ENCODE measurements around the gene MVB12B. TPM values are rescaled to one million over a fixed set of nuclear protein-coding genes. Genes with fewer than 3 reads are reported as not detected.

Gene MVB12B
- total RNA-seq, 4 donors from 2014 or later, result 15.7 to 27.3 (median 22.7) TPM

DNA sequence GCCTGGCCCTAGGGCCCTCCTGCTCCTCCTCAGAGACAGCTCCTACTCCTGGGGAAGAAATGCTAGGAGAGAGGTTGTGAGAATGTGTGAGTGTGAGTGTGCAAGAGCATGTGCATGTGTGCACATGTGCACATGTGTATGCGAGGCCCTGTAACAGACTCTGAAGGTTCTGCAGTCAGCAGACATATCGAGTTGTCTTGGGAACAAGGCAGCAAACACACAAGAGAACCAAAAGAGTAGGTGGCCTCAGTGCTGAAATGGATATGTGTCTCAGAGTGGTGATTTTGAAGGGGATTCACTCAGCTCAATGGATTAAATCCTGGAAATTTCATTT is 50.5 kb downstream of the MVB12B start:
- TF ChIP-seq POLR2AphosphoS5 (IDR thresholded peaks at IDR 0.05), result no peak
- 68 to 80% methylated on average over 1 to 2 of the region's 2 CpGs for WGBS, 2 donors (ENCODE audit: low coverage in 1 of 2)
- peak overlapping the region; percentile 45 to 71 (median 62) for H3K27ac ChIP-seq
- H3K36me3 ChIP-seq, result no peaks in the 10 kb centered on the region
- in situ Hi-C loops (cut with MboI; ENCODE audit: low pct_ligation_motif_present in 1 of 4, low pct_unique_long_range_greater_than_20kb in 1 of 4, low sequenced_read_pairs in 3 of 4) (loop anchor here in 1 of 4 donors (25.0 kb wide), 1 partner anchor 965 kb away; no protein-coding TSS in a partner anchor), intact Hi-C loops (cut with DNase I; ENCODE audit: low total_unique reads) (no loop called here)
- no peaks in the 10 kb centered on the region for H3K9me3 ChIP-seq
- H3K27me3 ChIP-seq, result no peaks in the 10 kb centered on the region
- peaks cover 7 to 35% (median 17%) of the 10 kb centered on the region in 4 donors for H3K4me1 ChIP-seq
- DNase-seq, result no peak
- no peak overlapping the region for H3K4me3 ChIP-seq

GRCh38 chr9:126377536-126377935 is 50.9 kb downstream of the MVB12B start:
- in situ Hi-C loops (cut with MboI; ENCODE audit: low pct_ligation_motif_present in 1 of 4, low pct_unique_long_range_greater_than_20kb in 1 of 4, low sequenced_read_pairs in 3 of 4) (loop anchor here in 1 of 4 donors (25.0 kb wide), 1 partner anchor 965 kb away; no protein-coding TSS in a partner anchor), intact Hi-C loops (cut with DNase I; ENCODE audit: low total_unique reads) (no loop called here)
- no peak for TF ChIP-seq POLR2AphosphoS5 (IDR thresholded peaks at IDR 0.05)
- TF ChIP-seq CTCF (IDR thresholded peaks at IDR 0.05), result no peak
- TF ChIP-seq EP300 (IDR thresholded peaks at IDR 0.05; ENCODE audit: low read depth), result no peak
- DNase-seq, result no peak
- H3K9me3 ChIP-seq, result no peaks in the 10 kb centered on the region
- no peak overlapping the region for H3K4me3 ChIP-seq
- H3K36me3 ChIP-seq, result no peaks in the 10 kb centered on the region
- peaks cover 7 to 35% (median 17%) of the 10 kb centered on the region in 4 donors for H3K4me1 ChIP-seq
- H3K27ac ChIP-seq, result no peak overlapping the region
- H3K27me3 ChIP-seq, result no peaks in the 10 kb centered on the region
- whole genome bisulfite sequencing, 2 donors (ENCODE audit: low coverage in 1 of 2), result 75% methylated on average over 9 of the region's 9 CpGs; no CpG with 5 or more reads in 1 of the 2 donors

- no peak overlapping the region for H3K4me3 ChIP-seq
- intact Hi-C loops (cut with DNase I; ENCODE audit: low total_unique reads), result no loop called here
- no peak overlapping the region for H3K27ac ChIP-seq
- no peaks in the 10 kb centered on the region for H3K36me3 ChIP-seq
- peaks cover 7 to 35% (median 17%) of the 10 kb centered on the region in 4 donors for H3K4me1 ChIP-seq
- no peaks in the 10 kb centered on the region for H3K27me3 ChIP-seq
- TF ChIP-seq POLR2AphosphoS5 (IDR thresholded peaks at IDR 0.05) (no peak), POLR2A (IDR thresholded peaks at IDR 0.05) (no peak), CTCF (IDR thresholded peaks at IDR 0.05) (no peak), EP300 (IDR thresholded peaks at IDR 0.05; ENCODE audit: low read depth) (no peak)
- H3K9me3 ChIP-seq, result no peaks in the 10 kb centered on the region
- in situ Hi-C loops (cut with MboI; ENCODE audit: low pct_ligation_motif_present in 1 of 4, low pct_unique_long_range_greater_than_20kb in 1 of 4, low sequenced_read_pairs in 3 of 4), result loop anchor here in 1 of 4 donors (25.0 kb wide), 1 partner anchor 966 kb away; no protein-coding TSS in a partner anchor
- peak; percentile 1 for DNase-seq
- WGBS, 2 donors (ENCODE audit: low coverage in 1 of 2), result 89 to 96% methylated on average over 4 to 7 of the region's 7 CpGs
Observed at GRCh38 chr9:126378761-126379160, 52.1 kb downstream of the MVB12B start.

DNA sequence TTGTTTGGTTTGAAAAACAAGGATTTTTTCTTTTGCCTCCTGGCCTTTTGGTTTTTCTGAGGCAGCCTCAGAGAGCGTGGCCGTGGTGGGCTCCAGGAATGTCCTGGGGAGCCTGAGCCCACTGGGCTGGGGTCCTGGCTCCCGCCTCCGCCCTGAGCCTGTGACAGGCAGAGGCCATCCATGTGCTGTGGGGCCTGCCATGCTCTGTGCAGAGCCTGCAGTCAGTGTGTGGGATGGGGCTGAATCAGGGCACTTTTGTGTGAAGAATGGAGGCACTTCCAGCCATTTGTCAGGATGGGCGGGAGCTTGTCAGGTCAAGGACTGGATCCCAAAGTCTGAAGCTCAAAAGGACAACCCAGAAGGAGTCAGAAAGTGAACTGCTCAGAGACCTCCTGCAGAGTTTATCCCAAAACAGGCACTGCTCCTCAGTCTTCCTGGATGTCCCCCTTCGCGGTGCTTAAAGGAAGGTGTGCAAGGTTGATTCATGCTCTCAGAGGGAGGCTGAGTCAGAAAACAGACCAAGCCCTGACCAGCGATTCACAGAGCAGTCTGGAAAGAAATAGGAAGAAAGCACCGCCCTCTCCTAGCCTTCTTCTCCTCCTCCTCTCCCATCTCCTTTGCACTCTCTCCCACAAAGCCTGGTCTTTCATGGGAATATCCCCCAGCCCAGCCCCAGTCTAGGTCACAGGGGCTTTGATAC is 53.2 kb downstream of the MVB12B start:
- in situ Hi-C loops (cut with MboI; ENCODE audit: low pct_ligation_motif_present in 1 of 4, low pct_unique_long_range_greater_than_20kb in 1 of 4, low sequenced_read_pairs in 3 of 4), result loop anchor here in 2 of 4 donors (10.0 to 25.0 kb wide), 2 partner anchors 55 to 968 kb away; partner anchors contain the start of gene MVB12B (in 1 of the 2)
- Histone ChIP-seq H3K4me1 (peaks cover 7 to 27% (median 17%) of the 10 kb centered on the region in 4 donors), H3K36me3 (no peaks in the 10 kb centered on the region), H3K27ac (no peak overlapping the region), H3K27me3 (no peaks in the 10 kb centered on the region), H3K9me3 (no peaks in the 10 kb centered on the region), H3K4me3 (no peak overlapping the region)
- peak; percentile 5 for DNase-seq
- TF ChIP-seq POLR2AphosphoS5 (IDR thresholded peaks at IDR 0.05) (no peak), POLR2A (IDR thresholded peaks at IDR 0.05) (no peak), CTCF (IDR thresholded peaks at IDR 0.05) (no peak), EP300 (IDR thresholded peaks at IDR 0.05; ENCODE audit: low read depth) (no peak)
- intact Hi-C loops (cut with DNase I; ENCODE audit: low total_unique reads), result no loop called here
- WGBS, 2 donors (ENCODE audit: low coverage in 1 of 2), result 57 to 86% methylated on average over 2 to 9 of the region's 9 CpGs
